OCI-M2 (cell line): ENCODE measurements around the gene NEUROD4.
"Not testable (repeated sequence)": the region's sequence is repeated elsewhere in the genome, so short reads cannot be mapped to it uniquely, and the experiment has no call there.

Experiments used
- DNase-seq: peaks from one replicate; lab custom pipeline; 2025; ENCODE audit not compliant: unreplicated experiment; lab: John Stamatoyannopoulos, UW

NEUROD4 gene, protein sequence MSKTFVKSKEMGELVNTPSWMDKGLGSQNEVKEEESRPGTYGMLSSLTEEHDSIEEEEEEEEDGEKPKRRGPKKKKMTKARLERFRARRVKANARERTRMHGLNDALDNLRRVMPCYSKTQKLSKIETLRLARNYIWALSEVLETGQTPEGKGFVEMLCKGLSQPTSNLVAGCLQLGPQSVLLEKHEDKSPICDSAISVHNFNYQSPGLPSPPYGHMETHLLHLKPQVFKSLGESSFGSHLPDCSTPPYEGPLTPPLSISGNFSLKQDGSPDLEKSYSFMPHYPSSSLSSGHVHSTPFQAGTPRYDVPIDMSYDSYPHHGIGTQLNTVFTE

DNA sequence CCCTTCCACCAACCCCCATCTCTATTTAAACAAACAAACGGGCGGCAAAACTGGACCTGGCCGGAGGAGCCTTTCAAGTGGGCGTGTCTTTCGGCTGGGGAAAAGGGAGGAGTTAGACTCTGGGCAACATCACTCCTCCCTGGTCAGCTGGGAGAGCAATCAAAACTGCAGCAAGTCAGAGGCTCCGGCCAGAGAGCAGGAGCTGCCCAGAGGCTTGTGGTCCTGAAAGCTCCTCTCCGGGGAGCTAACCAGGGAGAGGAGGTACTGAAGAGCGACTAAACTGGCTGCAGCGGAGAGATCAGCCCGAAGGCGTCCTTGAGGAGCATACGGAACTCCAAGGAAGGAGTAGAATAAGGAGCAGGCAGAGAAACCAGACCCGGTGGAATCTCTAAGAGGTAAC lies at the start of gene NEUROD4:
TSS of gene NEUROD4 (plus strand) at position 191 of the 400 bp plus-strand sequence. CDS start 6,466 bp downstream, outside the sequence.
- no peak for DNase-seq

DNA sequence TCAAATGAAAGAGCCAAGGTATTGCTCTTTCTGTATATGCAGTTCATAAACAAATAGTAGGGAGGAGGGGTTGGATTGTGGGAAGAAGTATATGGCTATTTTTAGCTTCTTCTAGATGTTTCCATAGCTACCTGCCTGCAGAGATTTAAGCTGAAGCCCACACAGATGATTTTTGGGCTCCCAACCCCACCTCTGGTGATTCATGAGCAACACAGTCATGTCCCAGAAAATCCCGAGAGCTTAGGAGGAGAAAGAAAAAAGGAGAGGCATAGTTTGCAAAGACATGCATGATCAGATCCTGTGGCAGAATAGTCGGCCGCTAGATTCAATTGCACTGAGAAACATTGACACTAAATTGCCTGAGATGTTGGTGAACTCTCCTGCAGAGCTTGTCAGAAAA lies 49.0 kb upstream of the NEUROD4 start:
- DNase-seq: no peak

DNA sequence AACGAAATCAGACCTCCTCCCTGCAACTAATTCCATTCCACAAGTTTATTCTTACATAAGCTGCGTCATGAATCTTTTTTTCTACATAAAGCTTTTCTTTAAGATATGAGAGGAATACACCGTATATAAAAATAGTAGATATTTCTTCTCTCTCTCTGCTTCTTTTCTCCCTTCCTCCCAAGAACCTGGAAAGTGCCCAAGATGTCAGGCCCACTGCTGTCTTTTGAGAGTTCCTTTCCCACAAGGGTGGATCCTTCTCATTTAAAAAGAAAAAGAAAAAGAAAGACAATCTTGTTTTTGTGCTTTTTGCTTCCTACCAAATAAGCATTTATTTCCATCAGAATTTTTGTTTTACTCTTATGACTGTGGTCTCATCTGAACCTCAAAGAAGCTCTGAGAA lies 46.2 kb upstream of the NEUROD4 start:
- DNase-seq: no peak

DNA sequence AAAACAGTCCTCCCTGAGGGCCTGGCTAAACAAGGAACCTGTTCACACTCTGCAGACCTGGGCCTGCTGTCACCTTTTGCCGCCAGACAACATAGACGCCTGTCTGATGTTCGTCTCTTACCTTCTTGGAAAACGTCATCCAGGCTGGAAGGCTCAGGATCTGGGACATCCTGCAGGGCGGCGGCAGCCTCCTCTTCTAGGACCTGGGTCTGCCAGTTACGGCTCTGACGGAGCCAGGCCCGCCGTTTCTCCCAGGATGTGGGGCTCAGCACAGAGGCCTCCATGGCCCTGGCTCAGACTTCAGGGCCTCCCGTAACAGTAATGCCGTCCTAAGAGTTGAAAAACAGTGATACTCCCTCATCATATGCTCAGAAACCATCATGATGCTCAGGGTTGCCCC lies 45.5 kb upstream of the NEUROD4 start:
- no peak for DNase-seq

DNA sequence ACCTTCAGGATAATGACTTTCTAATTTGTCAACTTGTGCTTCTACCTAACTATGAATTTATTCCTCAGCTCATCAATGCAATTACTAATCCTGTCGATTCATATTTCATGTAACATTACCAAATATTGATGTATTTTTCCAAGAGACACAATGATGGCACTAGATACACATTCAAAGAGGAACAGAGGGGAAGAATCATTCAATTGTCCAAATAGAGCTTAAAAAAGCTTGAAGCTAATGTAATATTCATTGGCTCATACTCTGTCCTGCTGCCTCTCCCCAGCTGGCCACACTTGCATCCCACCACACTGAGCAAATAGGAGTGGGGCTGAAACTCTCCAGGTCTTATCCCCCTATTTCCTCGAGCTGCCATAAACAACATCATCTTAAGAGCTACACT lies 44.5 kb upstream of the NEUROD4 start:
- no peak for DNase-seq

DNA sequence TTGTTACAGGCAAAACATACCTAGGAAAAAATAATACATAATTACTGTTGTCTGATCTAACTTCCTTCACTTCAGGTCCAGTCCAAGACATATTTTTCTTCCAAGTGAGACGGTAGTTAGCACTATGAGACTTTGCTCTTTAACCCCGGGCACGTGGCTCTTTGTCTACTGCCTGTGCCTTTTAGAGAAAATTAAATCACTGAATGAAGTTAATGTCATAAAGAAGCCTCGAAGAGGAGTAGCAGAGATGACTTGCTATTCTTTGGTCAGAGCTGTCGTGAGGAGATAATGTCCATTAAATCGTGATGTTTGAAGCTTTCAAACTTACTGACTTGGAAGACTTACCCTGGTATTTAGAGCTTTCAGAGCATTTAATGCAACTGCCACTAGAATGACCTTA lies 43.9 kb upstream of the NEUROD4 start:
- DNase-seq: no peak

DNA sequence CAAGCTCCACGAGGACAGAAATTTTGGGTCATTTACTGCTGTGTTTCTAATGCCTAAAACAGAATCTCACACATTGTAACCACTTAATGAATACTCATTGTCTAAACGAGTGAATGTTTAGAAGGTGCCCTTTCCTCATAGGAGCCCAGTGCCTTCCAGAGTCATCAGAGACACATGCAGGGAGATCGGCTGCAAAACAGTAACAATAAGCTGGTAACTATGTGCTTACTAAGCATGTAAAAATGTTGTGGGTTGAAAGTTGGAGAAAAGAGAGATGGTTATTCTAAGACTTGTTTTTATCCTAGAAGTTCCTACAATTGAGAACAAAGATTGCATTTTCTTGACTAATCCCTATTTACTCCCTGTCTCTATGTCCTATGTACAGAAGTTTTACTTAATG lies 42.6 kb upstream of the NEUROD4 start:
- DNase-seq: no peak

DNA sequence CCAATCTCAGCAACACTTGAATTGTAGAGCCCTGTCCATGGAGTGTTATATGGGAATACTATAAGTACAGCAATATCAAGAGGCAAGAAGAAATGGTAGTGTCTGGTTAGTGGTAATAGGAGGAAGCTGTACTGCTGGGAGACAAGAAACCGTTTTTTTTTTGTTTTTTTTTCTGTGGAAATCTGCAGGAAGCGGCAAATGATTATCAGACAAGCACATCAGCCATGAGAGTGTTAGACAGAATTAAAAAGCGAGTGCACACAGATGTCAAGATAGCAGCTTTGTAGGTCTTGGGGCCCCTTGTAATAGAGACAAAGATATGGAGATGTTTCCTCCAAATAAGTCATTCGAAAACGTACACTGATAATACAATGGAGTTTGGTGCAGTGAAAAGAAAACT lies 41.9 kb upstream of the NEUROD4 start:
- no peak for DNase-seq

DNA sequence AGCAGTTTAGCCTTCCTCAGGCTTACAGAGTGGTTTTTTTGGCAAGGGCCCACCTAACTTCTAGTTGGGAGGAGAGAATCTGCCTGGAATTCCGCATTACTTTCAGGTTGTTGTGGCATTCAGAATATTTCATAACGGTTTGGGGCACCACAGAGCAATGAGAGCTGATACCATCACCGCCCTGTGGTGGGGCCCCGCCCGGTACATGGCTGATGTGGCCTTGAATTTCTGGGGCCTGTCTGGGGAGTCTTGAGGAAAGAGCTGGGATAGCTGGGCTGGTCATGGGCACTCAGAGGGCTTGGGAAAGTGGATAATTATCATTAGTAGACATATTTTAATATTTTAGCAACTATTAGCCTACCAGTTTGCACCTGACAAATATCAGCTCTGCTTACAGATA lies 39.4 kb upstream of the NEUROD4 start:
- no peak for DNase-seq

DNA sequence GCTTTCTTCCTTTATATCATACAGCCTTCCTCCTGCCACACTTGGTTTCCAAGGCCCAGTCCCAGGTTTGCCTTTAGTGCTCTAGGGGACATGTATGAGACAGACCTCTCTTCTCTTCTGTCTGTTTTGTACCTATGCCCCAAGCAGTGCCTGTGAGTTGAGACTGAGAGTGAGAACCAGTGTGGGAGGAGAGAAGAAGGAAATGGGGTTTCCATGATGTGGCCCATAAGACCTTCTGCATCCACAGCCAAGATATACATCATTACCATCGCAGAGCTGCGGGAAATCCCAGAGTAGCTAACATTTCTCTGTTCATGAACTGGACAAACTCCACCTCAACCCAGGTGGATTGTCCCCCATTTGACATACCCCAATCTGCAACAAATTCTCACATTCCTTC lies 38.0 kb upstream of the NEUROD4 start:
- no peak for DNase-seq

DNA sequence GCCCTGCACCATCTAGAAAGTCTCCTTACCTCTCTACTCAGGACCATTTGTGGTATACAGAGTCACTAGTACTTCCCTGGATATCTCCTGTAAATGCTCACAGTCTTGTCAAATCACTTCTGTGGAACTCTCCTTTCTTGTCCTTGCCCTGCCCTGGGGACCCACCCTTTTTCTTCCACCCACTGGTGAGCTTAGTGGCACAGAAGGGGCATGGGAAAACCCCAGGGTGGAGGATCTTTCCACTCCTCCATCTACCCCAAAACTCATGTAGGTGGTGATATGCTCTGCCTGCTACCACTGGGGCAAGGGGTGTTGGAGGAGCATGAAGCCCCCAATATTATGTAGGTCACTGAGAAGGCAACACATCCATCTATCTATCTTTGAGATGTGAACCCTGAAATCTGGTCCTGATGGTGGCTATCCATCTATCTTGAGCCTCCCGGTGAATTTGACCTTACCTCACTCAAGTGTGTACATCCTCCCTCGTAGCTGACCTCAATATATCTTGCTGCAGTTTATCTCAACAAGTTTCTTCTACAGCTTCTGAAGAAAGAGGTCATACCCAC lies 36.2 kb upstream of the NEUROD4 start:
- no peak for DNase-seq

DNA sequence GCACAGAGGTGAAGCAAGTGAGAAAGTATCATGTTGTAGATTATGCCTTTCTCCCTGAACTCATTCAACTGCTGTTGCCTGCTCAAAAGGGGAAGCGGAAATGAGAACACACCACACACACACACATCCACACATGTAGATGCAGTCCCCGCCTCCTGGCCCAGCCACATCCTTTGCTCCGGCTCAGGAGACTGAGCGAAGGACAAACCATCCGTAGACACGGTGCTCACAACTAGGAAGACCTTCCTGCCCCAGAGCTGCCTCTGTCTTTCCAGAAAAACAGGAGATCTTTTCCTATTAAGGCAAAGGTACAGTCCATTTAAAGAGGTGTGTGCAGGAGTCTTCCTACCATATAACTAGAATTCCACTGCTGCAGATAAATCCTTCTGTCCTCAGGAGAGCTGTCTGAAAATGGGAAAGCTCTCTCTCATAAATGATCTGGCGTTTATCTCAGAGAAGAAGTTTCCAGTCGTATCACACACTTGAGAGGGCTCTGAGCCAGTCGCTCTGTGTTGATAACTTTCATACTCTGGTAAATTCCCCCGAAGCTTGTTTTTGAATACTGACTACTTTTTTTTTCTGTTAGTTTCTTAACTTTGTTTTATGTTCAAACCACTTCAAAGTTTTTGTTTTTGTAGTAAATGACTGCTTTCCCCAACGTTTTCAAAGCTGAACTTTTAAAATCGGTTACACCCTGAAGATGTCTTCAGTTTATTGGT lies 35.0 kb upstream of the NEUROD4 start, which contains the start of gene TESPA1:
TSS of gene TESPA1 (minus strand) at position 105 of the 719 bp plus-strand sequence. CDS start 10,200 bp downstream, outside the sequence.
- no peak for DNase-seq

DNA sequence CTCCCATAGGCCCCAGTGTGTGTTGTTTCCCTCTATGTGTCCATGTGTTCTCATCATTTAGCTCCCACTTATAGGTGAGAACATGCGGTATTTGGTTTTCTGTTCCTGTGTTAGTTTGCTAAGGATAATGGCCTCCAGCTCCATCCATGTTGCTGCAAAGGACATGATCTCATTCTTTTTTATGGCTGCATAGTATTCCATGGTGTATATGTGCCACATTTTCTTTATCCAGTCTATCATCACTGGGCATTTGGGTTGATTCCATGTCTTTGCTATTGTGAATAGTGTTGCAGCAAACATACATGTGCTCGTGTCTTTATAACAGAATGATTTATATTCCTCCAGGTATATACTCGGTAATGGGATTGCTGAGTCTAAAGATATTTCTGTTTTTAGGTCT lies 33.0 kb upstream of the NEUROD4 start:
- DNase-seq: not testable (repeated sequence)

DNA sequence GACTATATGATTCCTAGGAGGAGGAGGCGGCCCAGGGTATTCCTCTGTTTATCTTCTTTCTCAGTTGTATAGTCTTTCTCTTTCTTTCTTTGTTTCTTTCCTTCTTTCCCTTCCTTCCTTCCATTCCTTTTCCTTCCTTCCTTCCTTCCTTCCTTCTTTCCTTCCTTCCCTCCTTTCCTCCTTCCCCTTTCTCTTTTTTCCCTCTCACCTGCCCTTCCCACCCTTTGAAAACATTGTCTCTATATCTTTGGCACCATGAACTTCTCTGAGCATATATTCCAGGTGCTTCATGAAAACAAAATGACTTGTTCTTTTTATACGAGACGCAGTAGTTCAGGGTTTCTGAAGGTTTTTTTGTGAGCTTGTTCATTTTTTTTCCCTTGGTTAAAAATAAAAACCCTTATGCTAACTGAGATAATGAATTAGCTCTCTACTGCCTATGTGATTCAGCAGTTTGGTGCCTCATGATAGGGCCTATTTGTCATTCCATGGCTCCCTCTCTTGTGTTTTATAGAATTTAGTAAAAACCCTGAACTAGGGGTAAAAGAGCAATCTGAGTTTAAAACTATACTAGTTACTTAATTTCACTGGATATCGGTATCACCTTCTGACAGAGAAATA lies 32.1 kb upstream of the NEUROD4 start:
- DNase-seq: no peak

DNA sequence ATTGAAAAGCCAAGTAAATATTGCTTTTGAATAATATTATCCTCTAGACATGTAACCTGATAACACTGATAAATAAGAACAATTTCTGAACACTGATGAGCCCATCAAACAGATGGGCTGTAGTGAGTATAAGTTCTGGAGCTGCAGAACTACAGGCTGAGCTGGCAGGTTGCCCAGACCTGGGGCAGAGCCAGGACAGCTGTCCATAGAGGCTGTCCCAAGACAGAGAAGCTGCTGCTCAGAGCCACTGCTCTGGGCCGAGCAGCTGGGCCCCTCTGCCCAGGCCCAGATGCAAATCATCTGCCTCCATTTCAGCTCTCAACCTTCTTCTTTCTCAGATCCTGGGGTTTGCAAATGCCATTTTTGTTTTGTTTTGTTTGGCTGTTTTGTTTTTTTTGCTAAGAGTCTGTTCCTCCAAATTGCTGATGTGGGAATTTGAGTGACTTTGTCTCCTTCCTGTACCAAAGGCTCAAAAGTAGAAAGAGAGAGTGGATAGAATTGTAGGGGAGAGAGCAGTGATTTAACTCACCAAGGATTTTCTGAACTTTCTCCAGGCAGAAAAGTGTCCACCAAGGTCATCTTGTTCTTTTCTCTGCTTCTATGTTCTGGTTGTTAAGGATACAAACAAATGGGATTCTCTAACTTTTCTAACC lies 31.2 kb upstream of the NEUROD4 start:
- no peak for DNase-seq

DNA sequence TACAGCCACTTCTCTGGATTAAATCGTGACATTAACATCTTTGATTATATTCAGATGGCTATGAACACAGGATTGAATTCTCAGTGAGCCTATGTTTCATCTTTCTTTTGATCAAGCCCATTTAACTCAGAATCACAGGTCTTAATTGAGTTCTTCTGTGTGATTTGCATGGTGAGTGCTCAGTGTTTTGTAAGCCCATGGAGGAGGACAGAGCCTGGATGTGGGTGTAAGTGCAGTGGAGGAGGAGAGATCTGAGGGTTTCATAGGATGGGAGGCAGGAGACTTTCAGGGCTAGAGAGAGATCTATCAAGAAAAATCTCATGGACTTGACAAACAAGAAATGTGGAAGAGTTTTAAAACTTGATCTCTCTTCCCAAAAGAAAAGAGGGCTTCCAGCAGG lies 29.9 kb upstream of the NEUROD4 start:
- no peak for DNase-seq

DNA sequence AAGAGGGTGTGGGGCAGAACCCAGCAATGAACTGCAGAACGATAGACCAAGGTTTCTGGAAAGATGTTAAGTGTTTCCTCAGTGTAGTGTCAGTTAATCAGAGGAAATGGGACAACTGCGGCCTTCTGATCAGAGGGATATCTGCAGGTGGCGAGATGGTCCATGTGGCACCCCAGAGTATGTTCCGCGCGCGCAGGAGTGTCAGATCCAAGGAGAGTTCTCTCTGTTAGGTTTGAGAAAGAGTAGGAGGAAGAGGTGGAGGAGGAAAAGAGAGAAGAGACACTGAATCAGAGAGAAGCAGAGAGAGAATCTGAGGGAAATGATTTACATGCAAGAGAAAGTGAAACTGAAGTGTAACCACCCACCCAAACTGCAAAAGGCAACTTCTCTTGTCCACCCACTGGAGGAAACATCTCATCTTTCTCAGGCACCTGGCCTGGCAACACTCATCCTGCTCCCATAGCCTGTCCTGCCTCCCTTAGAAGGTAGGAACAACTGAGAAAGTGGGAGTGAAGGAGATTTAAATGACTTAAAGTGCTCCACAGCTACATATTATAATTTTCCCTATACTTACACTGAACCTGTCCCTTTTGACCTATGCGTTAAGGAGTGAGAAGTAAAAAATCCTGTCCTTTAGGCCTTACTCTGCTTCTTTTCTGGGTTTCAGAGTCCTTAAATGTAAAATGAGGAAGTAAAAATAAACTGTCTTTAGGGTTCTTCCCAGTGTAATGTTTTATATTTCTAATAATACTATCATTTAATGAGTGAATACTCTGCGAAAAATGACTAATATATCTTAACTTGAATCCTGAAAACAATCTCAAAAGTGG lies 28.4 kb upstream of the NEUROD4 start:
- no peak for DNase-seq

DNA sequence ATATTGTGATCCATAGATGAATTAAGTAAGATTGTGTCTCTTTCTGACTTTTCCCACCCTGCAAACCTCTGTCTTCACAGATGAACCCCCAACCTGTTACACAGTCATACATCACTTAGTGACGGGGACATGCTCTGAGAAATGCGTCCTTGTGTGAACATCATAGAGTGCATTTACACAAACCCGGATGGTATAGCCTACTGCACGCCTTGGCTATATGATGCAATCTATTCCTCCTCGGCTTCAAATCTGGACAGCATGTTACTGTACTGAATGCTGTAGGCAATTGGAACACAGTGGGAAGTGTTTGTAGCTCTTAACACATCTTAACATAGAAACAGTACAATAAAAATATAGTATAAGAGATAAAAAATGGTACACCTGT lies 27.8 kb upstream of the NEUROD4 start:
- DNase-seq: no peak

DNA sequence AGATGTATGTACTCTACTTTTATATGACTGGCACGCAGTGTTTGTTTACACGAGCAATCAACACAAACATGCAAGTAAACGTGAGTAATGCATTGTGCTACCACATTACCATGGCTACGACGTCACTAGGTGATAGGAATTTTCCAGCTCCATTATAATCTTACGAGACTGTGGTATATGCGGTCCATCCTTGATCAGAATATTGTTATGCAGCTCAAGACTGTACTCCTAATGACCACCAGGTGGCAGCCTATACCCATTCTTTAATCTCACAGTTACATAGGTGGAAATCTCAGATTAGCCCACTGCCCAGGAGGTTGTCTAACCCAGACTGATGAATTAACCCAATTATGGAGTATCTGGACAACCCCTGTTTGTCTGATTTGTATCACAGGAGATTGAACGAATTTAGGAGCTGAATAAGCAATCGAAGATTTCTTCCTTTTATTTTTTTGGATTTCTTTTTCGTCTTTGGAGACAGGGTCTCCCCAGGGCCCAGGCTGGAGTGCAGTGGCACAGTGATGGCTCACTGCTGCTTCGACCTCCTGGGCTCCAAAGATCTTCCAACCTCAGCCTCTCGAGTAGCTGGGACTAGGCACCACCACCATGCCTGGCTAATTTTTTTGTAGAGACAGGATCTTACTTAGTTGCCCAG lies 26.5 kb upstream of the NEUROD4 start:
- no peak for DNase-seq

DNA sequence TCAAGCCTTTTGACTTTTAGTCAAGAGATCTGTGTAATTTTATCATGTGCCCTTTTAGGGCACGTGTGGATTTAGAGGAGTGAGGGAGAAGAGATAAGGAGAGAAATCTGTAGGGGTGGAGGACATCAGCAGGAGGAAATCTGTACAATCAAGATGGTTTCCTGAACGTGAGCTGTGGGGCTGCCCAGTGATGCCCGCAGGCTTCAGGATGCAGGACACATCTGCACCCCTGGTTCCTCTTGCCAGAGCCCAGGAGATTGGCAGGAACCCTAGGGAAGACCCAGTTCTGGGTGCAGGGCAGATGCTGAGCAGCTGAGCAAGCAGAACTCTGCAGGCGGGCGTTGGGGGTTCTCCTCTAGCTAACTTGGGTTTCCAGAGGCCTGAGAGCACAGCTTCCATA lies 23.6 kb upstream of the NEUROD4 start:
- DNase-seq: no peak
